ENCODE measurements around the gene RASA3.

GRCh38 chr13:114136576-114136975, 4.2 kb upstream of the RASA3 start:
- TF ChIP-seq POLR2A (IDR thresholded peaks at IDR 0.05; ENCODE audit: low read depth, low read length) (no peak; the same call in 1 of the 2 replicates), RFX5 (IDR thresholded peaks at IDR 0.05; ENCODE audit: low read depth, low read length) (no peak), CTCF (conservative IDR thresholded peaks at IDR 0.05; ENCODE audit: low read depth, low read length) (no peak), CEBPB (IDR thresholded peaks at IDR 0.05; ENCODE audit: low read depth, low read length) (no peak)

Measured in IMR-90 (cell line).